ENCODE measurements around the gene MIGA2.
"Not testable (repeated sequence)": the region's sequence is repeated elsewhere in the genome, so short reads cannot be mapped to it uniquely, and the experiment has no call there.

Gene MIGA2

GRCh38 chr9:129011761-129012181, 24.7 kb upstream of the MIGA2 start:
- no peak for DNase-seq (ENCODE audit: low read depth)

- DNase-seq (ENCODE audit: low read depth) = no peak
Measured at GRCh38 chr9:129012343-129012742, 24.1 kb upstream of the MIGA2 start.

- DNase-seq (ENCODE audit: low read depth) = no peak
Measured at GRCh38 chr9:129012893-129013448, 23.5 kb upstream of the MIGA2 start.

GRCh38 chr9:129013674-129014073, 22.8 kb upstream of the MIGA2 start:
- DNase-seq (ENCODE audit: low read depth) = no peak

GRCh38 chr9:129014124-129014523, 22.3 kb upstream of the MIGA2 start:
- DNase-seq (ENCODE audit: low read depth) = no peak

- no peak for DNase-seq (ENCODE audit: low read depth)
Measured at GRCh38 chr9:129014608-129015007, 21.8 kb upstream of the MIGA2 start.

- no peak for DNase-seq (ENCODE audit: low read depth)
Measured at GRCh38 chr9:129021091-129021490, 15.3 kb upstream of the MIGA2 start.

- DNase-seq (ENCODE audit: low read depth) = no peak
Measured at GRCh38 chr9:129022037-129022436, 14.4 kb upstream of the MIGA2 start.

GRCh38 chr9:129023036-129023907, 13.2 kb upstream of the MIGA2 start:
- DNase-seq (ENCODE audit: low read depth) = peak; percentile 63

GRCh38 chr9:129023908-129024233, 12.6 kb upstream of the MIGA2 start:
- no peak for DNase-seq (ENCODE audit: low read depth)

GRCh38 chr9:129026442-129027223, 9.8 kb upstream of the MIGA2 start:
- DNase-seq (ENCODE audit: low read depth) = peak; percentile 13

GRCh38 chr9:129027224-129027684, 9.2 kb upstream of the MIGA2 start:
- DNase-seq (ENCODE audit: low read depth) = no peak

GRCh38 chr9:129027685-129028191, 8.7 kb upstream of the MIGA2 start:
- no peak for DNase-seq (ENCODE audit: low read depth)

GRCh38 chr9:129028192-129028966, 8.0 kb upstream of the MIGA2 start, which contains the start of gene SH3GLB2:
Gene SH3GLB2 (minus strand): TSS chr9:129028331. CDS start chr9:129028154, 177 bp downstream.
- peak; percentile 95 for DNase-seq (ENCODE audit: low read depth)

- DNase-seq (ENCODE audit: low read depth) = no peak
Measured at GRCh38 chr9:129030191-129030590, 6.2 kb upstream of the MIGA2 start.

- DNase-seq (ENCODE audit: low read depth) = no peak
Measured at GRCh38 chr9:129031514-129031913, 4.9 kb upstream of the MIGA2 start.

GRCh38 chr9:129032541-129033159, 3.8 kb upstream of the MIGA2 start:
- DNase-seq (ENCODE audit: low read depth) = no peak

GRCh38 chr9:129033216-129033615, 3.2 kb upstream of the MIGA2 start:
- DNase-seq (ENCODE audit: low read depth) = no peak

GRCh38 chr9:129035838-129036237, 588 bp upstream of the MIGA2 start:
- not testable (repeated sequence) for DNase-seq (ENCODE audit: low read depth)

- no peak for DNase-seq (ENCODE audit: low read depth)
Measured at GRCh38 chr9:129036923-129037766, 719 bp downstream of the MIGA2 start.
